Measurements from ENCODE around the gene ALPK3. TPM values are rescaled to one million over a fixed set of nuclear protein-coding genes. Genes with fewer than 3 reads are reported as not detected.

The ALPK3 gene
- total and polyA plus RNA-seq, 2 experiments from 2014 or later, result 3.7 to 29.7 TPM

GRCh38 chr15:84915606-84915958 is 98.4 kb downstream of the ALPK3 start (continued):
- TF ChIP-seq ZNF462 (CRISPR knock-in tag; IDR thresholded peaks at IDR 0.05) (no peak), POLR2AphosphoS5 (IDR thresholded peaks at IDR 0.05; ENCODE audit: low read depth) (no peak)

GRCh38 chr15:84917452-84917851 is 100.3 kb downstream of the ALPK3 start:
- H3K9me2 ChIP-seq (ENCODE audit: insufficient read depth), result no peaks in the 10 kb centered on the region
- H2AFZ ChIP-seq, result no peak overlapping the region
- Mint-ChIP-seq H3K27me3 (ENCODE audit: insufficient read depth, low read depth, poor library complexity) (no peaks in the 10 kb centered on the region), H3K27ac (no peak overlapping the region), H3K4me1 (peaks cover 2% of the 10 kb centered on the region), H3K36me3 (ENCODE audit: low read depth) (no peaks in the 10 kb centered on the region), H3K4me3 (no peak overlapping the region), H3K9me3 (no peaks in the 10 kb centered on the region)
- no peak overlapping the region for H3K27ac ChIP-seq (ENCODE audit: low read depth)
- no peaks in the 10 kb centered on the region for H3K4me1 ChIP-seq (ENCODE audit: insufficient read depth)
- no peak for DNase-seq (ENCODE audit: low spot score)
- H3K4me3 ChIP-seq, result no peak overlapping the region
- no peaks in the 10 kb centered on the region for H4K20me1 ChIP-seq (replicated peaks; ENCODE audit: insufficient read depth)
- ATAC-seq, result no peak
- H3F3A ChIP-seq (replicated peaks; ENCODE audit: low read depth), result no peaks in the 10 kb centered on the region
- H3K36me3 ChIP-seq (ENCODE audit: insufficient read depth), result no peaks in the 10 kb centered on the region
- H3K27me3 ChIP-seq (ENCODE audit: insufficient read depth), result no peaks in the 10 kb centered on the region
- H3K79me2 ChIP-seq (replicated peaks; ENCODE audit: insufficient read depth), result no peaks in the 10 kb centered on the region
- H3K4me2 ChIP-seq, result no peak overlapping the region
- TF ChIP-seq NANOG (IDR thresholded peaks at IDR 0.05; ENCODE audit: borderline replicate concordance) (no peak), CTCF (conservative IDR thresholded peaks at IDR 0.05; ENCODE audit: low read depth in 2 of 2) (no peak), ETS1 (IDR thresholded peaks at IDR 0.05) (no peak), JUNB (IDR thresholded peaks at IDR 0.05; ENCODE audit: unreplicated experiment) (no peak), EZH2phosphoT487 (IDR thresholded peaks at IDR 0.05; ENCODE audit: unreplicated experiment) (no peak), ZNF462 (CRISPR knock-in tag; IDR thresholded peaks at IDR 0.05) (no peak)

All from GM23338 (cell line).